Glutamatergic neuron (in vitro differentiated cells): Measurements from ENCODE around the gene CELSR2. TPM values are rescaled to one million over a fixed set of nuclear protein-coding genes. Genes with fewer than 3 reads are reported as not detected.
A peak's percentile ranks its signal among the peaks of the same experiment; 100 is the strongest.

ENCODE experiments used
- DNase-seq: peaks from one replicate; pipeline ENCODE4 v3.0.0; 2022
- H3K27ac Mint-ChIP-seq: one replicate; pipeline ENCODE4 v1.8.0; 2020; ENCODE audit warnings: mild to moderate bottlenecking, mixed read lengths, inconsistent platforms; ENCODE audit not compliant: unreplicated experiment
- H3K27me3 Mint-ChIP-seq: one replicate; pipeline ENCODE4 v1.8.0; 2020; ENCODE audit warnings: mild to moderate bottlenecking, moderate library complexity, mixed read lengths, inconsistent platforms; ENCODE audit not compliant: unreplicated experiment
- H3K36me3 Mint-ChIP-seq: one replicate; pipeline ENCODE4 v1.8.0; 2020; ENCODE audit warnings: mild to moderate bottlenecking, mixed read lengths, inconsistent platforms; ENCODE audit not compliant: unreplicated experiment
- H3K4me1 Mint-ChIP-seq: one replicate; pipeline ENCODE4 v1.8.0; 2020; ENCODE audit warnings: mild to moderate bottlenecking, low read depth, mixed read lengths, inconsistent platforms; ENCODE audit not compliant: unreplicated experiment
- H3K4me3 Mint-ChIP-seq: one replicate; pipeline ENCODE4 v1.8.0; 2020; ENCODE audit warnings: mild to moderate bottlenecking, mixed read lengths, inconsistent platforms; ENCODE audit not compliant: unreplicated experiment
- H3K9me3 Mint-ChIP-seq: one replicate; pipeline ENCODE4 v1.8.0; 2020; ENCODE audit warnings: mild to moderate bottlenecking, moderate library complexity, mixed read lengths, inconsistent platforms; ENCODE audit not compliant: unreplicated experiment
- total RNA-seq: library from RNA; stranded (reverse); fragmentation: NEBNext Ultra II Directional; extraction: Animal tissue kit (Norgen Biotek cat#: 25700); gene quantifications from one replicate; pipeline ENCODE4 v1.2.1, GENCODE V29; 2021; ENCODE audit not compliant: unreplicated experiment
- TF ChIP-seq, protein P1 (sequence below): fragments of 200-600 bp; sonication (generic); IDR thresholded peaks from one replicate; pipeline ENCODE4 v1.5.0; 2021; ENCODE audit not compliant: partially characterized antibody, unreplicated experiment

Gene CELSR2
- total RNA-seq, 1 donor from 2014 or later, result 181 TPM

DNA sequence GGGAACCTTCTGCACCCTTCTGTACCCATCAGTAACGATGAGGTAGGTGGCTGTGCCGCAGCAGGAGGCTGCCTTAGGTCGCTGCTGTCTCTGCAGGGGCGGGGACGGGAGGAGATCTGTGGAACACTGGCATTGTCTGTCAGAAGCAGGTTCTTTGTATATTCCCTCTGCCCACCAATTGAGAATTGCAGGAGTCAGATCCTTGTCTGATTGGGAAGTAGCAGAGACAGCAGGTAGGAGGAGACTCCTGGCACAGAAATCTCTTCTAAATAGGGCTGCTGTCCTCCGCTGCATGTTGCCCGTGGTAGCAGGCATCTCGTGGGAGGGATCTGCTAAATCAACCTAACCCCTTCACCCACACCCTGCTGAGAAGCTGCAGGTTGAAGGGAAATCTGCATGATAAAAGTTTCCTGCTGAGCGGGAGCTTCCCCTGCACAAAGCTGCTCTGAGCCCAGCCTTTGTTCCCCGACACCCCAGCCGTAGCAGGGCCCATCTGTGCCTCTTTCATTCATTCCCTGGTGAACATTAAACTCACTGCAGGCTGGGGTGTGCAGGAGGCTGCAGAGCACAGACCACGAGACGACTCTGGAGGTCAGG lies 19.7 kb upstream of the CELSR2 start:
- TF ChIP-seq, protein P1, sequence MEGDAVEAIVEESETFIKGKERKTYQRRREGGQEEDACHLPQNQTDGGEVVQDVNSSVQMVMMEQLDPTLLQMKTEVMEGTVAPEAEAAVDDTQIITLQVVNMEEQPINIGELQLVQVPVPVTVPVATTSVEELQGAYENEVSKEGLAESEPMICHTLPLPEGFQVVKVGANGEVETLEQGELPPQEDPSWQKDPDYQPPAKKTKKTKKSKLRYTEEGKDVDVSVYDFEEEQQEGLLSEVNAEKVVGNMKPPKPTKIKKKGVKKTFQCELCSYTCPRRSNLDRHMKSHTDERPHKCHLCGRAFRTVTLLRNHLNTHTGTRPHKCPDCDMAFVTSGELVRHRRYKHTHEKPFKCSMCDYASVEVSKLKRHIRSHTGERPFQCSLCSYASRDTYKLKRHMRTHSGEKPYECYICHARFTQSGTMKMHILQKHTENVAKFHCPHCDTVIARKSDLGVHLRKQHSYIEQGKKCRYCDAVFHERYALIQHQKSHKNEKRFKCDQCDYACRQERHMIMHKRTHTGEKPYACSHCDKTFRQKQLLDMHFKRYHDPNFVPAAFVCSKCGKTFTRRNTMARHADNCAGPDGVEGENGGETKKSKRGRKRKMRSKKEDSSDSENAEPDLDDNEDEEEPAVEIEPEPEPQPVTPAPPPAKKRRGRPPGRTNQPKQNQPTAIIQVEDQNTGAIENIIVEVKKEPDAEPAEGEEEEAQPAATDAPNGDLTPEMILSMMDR, result no peak
- DNase-seq, result peak; percentile 70
- Mint-ChIP-seq H3K4me1 (peaks cover 32% of the 10 kb centered on the region), H3K36me3 (no peaks in the 10 kb centered on the region), H3K27ac (peak overlapping the region; percentile 99), H3K4me3 (peak overlapping the region; percentile 78), H3K27me3 (peaks cover 9% of the 10 kb centered on the region), H3K9me3 (peaks cover 6% of the 10 kb centered on the region)

DNA sequence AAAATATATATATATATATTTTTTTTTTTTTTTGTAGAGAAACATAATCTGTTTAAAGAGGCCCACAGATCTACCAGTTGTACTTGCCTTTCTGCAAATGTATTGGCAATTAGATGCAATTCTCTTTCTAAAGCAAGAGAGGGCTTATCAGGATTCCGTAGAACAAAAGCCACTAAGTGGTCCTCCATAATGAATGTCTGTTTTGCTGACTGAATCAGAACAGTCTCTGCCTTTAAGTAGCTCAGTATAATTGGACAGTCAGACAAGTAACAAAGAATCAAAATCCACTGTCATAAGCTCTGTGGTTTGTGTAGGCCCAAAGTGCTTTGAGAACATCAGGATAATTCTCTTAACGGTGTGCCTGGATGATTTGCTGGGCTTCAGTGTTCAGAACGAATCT lies 18.3 kb upstream of the CELSR2 start:
- Mint-ChIP-seq H3K36me3 (no peaks in the 10 kb centered on the region), H3K27me3 (peaks cover 9% of the 10 kb centered on the region), H3K27ac (peak overlapping the region; percentile 81), H3K4me3 (no peak overlapping the region), H3K9me3 (peaks cover 6% of the 10 kb centered on the region), H3K4me1 (peaks cover 26% of the 10 kb centered on the region)
- TF ChIP-seq, protein P1, result no peak
- no peak for DNase-seq

DNA sequence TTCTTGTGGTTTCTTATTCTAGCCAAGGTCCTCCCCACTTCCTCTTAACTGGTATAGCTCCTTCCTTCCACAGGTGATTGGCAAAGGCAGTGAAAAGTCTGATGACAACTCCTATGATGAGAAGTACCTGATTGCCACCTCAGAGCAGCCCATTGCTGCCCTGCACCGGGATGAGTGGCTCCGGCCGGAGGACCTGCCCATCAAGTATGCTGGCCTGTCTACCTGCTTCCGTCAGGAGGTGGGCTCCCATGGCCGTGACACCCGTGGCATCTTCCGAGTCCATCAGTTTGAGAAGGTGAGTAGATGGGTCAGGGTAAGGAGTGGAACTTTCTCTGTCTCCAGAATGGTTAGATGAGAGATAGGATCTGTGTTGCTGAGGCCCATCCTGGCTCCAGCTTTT lies 14.2 kb upstream of the CELSR2 start:
- TF ChIP-seq, protein P1, result no peak
- Mint-ChIP-seq H3K4me3 (no peak overlapping the region), H3K36me3 (no peaks in the 10 kb centered on the region), H3K9me3 (peaks cover 10% of the 10 kb centered on the region), H3K27ac (no peak overlapping the region), H3K4me1 (peaks cover 16% of the 10 kb centered on the region), H3K27me3 (peaks cover 6% of the 10 kb centered on the region)
- DNase-seq, result no peak

DNA sequence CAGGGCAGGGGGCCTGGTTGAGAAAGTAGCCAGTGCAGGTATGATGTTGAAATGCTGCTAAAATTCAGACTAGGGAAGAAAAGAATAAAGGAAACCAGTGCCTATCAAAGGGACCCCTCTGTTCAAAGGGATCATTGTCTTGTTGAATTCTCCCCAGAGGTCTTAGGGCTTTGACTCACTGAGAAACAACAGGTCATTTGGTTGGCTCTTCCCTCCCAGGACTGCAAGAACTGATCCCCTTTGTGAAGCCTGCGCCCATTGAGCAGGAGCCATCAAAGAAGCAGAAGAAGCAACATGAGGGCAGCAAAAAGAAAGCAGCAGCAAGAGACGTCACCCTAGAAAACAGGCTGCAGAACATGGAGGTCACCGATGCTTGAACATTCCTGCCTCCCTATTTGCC lies 11.8 kb upstream of the CELSR2 start:
- no peak overlapping the region for H3K4me3 Mint-ChIP-seq

DNA sequence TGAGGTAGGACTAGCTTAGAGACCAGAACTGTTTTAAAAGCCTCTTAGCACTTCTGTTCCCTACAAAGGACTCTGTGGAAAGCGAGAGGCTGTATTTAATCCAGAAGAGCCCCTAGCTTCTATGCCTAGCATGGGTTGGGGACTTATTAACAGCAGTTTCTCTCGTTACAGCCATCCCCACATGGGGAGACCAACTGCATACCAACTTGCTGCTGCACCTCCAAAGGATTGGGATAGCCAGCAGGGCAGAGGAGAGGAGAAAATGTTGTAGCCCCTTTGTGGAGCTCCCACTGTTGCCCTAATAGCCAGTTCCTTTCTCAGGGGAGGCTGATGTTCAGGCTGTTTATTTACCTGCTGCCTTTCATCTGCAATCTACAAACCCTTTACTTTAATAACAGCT lies 11.0 kb upstream of the CELSR2 start:
- no peak for DNase-seq
- Mint-ChIP-seq H3K9me3 (peaks cover 27% of the 10 kb centered on the region), H3K4me3 (no peak overlapping the region), H3K36me3 (no peaks in the 10 kb centered on the region), H3K27me3 (peaks cover 21% of the 10 kb centered on the region), H3K4me1 (peaks cover 30% of the 10 kb centered on the region), H3K27ac (no peak overlapping the region)
- TF ChIP-seq, protein P1, result no peak

More for the DNA sequence above, 11.8 kb upstream of the CELSR2 start:
- TF ChIP-seq, protein P1, result no peak
- peaks cover 23% of the 10 kb centered on the region for H3K4me1 Mint-ChIP-seq
- no peaks in the 10 kb centered on the region for H3K36me3 Mint-ChIP-seq
- H3K9me3 Mint-ChIP-seq, result peaks cover 23% of the 10 kb centered on the region
- peaks cover 16% of the 10 kb centered on the region for H3K27me3 Mint-ChIP-seq
- H3K27ac Mint-ChIP-seq, result no peak overlapping the region
- no peak for DNase-seq
